ENCODE results near the gene HES5.

- TF ChIP-seq EZH2 (IDR thresholded peaks at IDR 0.05; ENCODE audit: insufficient read depth, poor library complexity, severe bottlenecking) (no peak), EZH2phosphoT487 (IDR thresholded peaks at IDR 0.05; ENCODE audit: insufficient read depth, low read depth) (no peak)
Measured at GRCh38 chr1:2496087-2496622, 33.9 kb downstream of the HES5 start.

Data from GM23248 (cell line).